Esophagus muscularis mucosa (tissue), 4 donors: Measurements from ENCODE around the gene PHKA1.

Experiments
- CTCF ChIP-seq, 3 experiments: fragments of 200-600 bp in 2 of 3; fragments of 450-650 bp in 1 of 3; sonication (generic) in 2 of 3; IDR thresholded peaks; one replicate each; pipeline ENCODE4 v1.5.1; 2017 to 2019; ENCODE audit warnings: antibody characterized with exemption in 3 of 3, mild to moderate bottlenecking in 2 of 3, moderate library complexity in 1 of 3
- EP300 ChIP-seq: sonication (generic); formaldehyde crosslinking; IDR thresholded peaks from one replicate; pipeline ENCODE4 v1.6.1; 2017; ENCODE audit warnings: antibody characterized with exemption
- POLR2AphosphoS5 ChIP-seq, 2 donors: sonication (generic); formaldehyde crosslinking; IDR thresholded peaks; one replicate each; pipeline ENCODE4 v1.6.1; 2017; ENCODE audit warnings: antibody characterized with exemption in 2 of 2

DNA sequence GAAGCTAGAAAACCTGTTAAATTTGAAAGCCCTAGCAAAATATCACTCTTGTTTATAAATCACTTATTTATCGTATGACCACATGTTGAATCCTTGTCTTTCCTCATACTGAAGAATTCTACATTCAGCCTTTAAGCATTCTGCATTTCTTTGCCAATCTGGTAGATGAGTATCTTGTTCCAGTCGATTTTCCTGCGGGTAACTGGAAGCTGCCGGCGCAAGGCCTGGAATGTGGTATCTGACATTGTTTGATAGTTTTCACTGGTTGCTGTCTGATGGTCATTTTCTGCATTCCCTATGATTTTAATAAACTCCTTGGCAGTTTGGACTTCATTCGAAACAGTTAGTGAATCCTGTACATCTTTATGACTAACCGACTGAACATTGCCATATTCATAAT, 13.7 kb upstream of the PHKA1 start:
- TF ChIP-seq CTCF (IDR thresholded peaks at IDR 0.05) (no peak), EP300 (no peak), POLR2AphosphoS5 (IDR thresholded peaks at IDR 0.05) (no peak)
